ENCODE results near the gene XPA.

The XPA gene

DNA sequence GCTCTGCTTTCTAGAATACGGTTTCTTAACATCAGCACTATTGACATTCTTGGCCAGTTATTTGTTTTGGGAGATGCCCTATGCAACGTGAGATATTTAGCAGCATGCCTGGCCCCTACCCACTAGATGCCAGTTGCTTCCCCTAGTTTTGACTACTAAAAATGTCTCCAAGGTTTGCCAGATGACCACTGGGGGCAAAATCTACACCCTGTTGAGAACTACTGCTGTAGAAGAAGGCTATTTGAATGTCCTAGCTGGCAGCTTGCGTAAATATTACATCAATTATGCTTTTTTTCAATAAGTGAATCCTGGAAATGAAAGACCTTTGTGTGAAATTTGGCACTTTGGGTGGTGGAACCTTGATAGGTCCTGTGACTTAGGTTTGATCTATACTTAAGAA is 58.5 kb downstream of the XPA start:
- no peak for TF ChIP-seq RARB (CRISPR knock-in tag; IDR thresholded peaks at IDR 0.05)
- no peak for TF ChIP-seq PPARA (CRISPR knock-in tag; IDR thresholded peaks at IDR 0.05; ENCODE audit: borderline replicate concordance)
- TF ChIP-seq SNAI2 (CRISPR knock-in tag; IDR thresholded peaks at IDR 0.05), result no peak
- TF ChIP-seq, protein P1, sequence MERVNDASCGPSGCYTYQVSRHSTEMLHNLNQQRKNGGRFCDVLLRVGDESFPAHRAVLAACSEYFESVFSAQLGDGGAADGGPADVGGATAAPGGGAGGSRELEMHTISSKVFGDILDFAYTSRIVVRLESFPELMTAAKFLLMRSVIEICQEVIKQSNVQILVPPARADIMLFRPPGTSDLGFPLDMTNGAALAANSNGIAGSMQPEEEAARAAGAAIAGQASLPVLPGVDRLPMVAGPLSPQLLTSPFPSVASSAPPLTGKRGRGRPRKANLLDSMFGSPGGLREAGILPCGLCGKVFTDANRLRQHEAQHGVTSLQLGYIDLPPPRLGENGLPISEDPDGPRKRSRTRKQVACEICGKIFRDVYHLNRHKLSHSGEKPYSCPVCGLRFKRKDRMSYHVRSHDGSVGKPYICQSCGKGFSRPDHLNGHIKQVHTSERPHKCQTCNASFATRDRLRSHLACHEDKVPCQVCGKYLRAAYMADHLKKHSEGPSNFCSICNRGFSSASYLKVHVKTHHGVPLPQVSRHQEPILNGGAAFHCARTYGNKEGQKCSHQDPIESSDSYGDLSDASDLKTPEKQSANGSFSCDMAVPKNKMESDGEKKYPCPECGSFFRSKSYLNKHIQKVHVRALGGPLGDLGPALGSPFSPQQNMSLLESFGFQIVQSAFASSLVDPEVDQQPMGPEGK (CRISPR knock-in tag; IDR thresholded peaks at IDR 0.05; ENCODE audit: borderline replicate concordance), result no peak
- TF ChIP-seq GLIS3 (CRISPR knock-in tag; IDR thresholded peaks at IDR 0.05), result no peak
- TF ChIP-seq ISL1 (CRISPR knock-in tag; IDR thresholded peaks at IDR 0.05), result no peak
- peak; percentile 30; the same call in 1 of the 3 replicates for ATAC-seq

GRCh38 chr9:97636903-97637302 is 60.2 kb downstream of the XPA start:
- TF ChIP-seq POU6F1 (CRISPR knock-in tag; IDR thresholded peaks at IDR 0.05; ENCODE audit: borderline replicate concordance, low read depth), result no peak

DNA sequence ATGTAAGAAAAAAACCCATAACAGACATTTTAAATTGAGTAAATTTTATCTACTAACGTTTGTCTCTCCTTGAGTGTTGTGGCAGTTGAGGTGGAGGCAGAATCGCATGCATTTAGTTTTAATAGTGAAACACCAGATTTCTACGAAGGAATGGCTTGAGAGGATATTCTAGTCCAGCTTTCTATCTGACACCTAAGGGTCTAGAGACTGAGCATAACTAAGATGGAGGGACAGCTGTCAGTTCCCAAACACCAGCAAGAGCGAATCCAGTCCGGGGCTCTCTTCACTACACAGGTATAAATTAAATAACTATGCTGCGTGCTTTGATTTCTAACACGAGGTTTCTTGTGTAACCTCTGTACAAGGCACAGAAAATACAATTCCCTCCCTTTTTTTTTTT is 62.1 kb downstream of the XPA start:
- no peak for ATAC-seq
- TF ChIP-seq TOX (CRISPR knock-in tag; IDR thresholded peaks at IDR 0.05; ENCODE audit: borderline replicate concordance) (no peak), RARB (CRISPR knock-in tag; IDR thresholded peaks at IDR 0.05) (no peak), ESRRG (CRISPR knock-in tag; IDR thresholded peaks at IDR 0.05) (no peak), ARNTL (CRISPR knock-in tag; IDR thresholded peaks at IDR 0.05; ENCODE audit: borderline replicate concordance, low read depth) (no peak), PPARA (CRISPR knock-in tag; IDR thresholded peaks at IDR 0.05; ENCODE audit: borderline replicate concordance) (no peak), ZNF70 (CRISPR knock-in tag; IDR thresholded peaks at IDR 0.05) (no peak), SNAI2 (CRISPR knock-in tag; IDR thresholded peaks at IDR 0.05) (no peak), ZFP30 (CRISPR knock-in tag; IDR thresholded peaks at IDR 0.05) (no peak), ZFP3 (CRISPR knock-in tag; IDR thresholded peaks at IDR 0.05) (no peak), OSR1 (CRISPR knock-in tag; IDR thresholded peaks at IDR 0.05) (no peak), BACH2 (CRISPR knock-in tag; IDR thresholded peaks at IDR 0.05; ENCODE audit: borderline replicate concordance) (no peak)
- TF ChIP-seq, protein P2, sequence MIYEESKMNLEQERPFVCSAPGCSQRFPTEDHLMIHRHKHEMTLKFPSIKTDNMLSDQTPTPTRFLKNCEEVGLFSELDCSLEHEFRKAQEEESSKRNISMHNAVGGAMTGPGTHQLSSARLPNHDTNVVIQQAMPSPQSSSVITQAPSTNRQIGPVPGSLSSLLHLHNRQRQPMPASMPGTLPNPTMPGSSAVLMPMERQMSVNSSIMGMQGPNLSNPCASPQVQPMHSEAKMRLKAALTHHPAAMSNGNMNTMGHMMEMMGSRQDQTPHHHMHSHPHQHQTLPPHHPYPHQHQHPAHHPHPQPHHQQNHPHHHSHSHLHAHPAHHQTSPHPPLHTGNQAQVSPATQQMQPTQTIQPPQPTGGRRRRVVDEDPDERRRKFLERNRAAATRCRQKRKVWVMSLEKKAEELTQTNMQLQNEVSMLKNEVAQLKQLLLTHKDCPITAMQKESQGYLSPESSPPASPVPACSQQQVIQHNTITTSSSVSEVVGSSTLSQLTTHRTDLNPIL (CRISPR knock-in tag; IDR thresholded peaks at IDR 0.05; ENCODE audit: low read depth), result no peak
- TF ChIP-seq, protein P1 (CRISPR knock-in tag; IDR thresholded peaks at IDR 0.05; ENCODE audit: borderline replicate concordance), result no peak
- TF ChIP-seq, protein P3, sequence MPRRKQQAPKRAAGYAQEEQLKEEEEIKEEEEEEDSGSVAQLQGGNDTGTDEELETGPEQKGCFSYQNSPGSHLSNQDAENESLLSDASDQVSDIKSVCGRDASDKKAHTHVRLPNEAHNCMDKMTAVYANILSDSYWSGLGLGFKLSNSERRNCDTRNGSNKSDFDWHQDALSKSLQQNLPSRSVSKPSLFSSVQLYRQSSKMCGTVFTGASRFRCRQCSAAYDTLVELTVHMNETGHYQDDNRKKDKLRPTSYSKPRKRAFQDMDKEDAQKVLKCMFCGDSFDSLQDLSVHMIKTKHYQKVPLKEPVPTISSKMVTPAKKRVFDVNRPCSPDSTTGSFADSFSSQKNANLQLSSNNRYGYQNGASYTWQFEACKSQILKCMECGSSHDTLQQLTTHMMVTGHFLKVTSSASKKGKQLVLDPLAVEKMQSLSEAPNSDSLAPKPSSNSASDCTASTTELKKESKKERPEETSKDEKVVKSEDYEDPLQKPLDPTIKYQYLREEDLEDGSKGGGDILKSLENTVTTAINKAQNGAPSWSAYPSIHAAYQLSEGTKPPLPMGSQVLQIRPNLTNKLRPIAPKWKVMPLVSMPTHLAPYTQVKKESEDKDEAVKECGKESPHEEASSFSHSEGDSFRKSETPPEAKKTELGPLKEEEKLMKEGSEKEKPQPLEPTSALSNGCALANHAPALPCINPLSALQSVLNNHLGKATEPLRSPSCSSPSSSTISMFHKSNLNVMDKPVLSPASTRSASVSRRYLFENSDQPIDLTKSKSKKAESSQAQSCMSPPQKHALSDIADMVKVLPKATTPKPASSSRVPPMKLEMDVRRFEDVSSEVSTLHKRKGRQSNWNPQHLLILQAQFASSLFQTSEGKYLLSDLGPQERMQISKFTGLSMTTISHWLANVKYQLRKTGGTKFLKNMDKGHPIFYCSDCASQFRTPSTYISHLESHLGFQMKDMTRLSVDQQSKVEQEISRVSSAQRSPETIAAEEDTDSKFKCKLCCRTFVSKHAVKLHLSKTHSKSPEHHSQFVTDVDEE (CRISPR knock-in tag; IDR thresholded peaks at IDR 0.05), result no peak

More at GRCh38 chr9:97636903-97637302, 60.2 kb downstream of the XPA start:
- ATAC-seq, result no peak

GRCh38 chr9:97633859-97634490 is 63.2 kb downstream of the XPA start:
- peak; percentile 3 for ATAC-seq
- TF ChIP-seq CSDC2 (CRISPR knock-in tag; IDR thresholded peaks at IDR 0.05), result no peak
- TF ChIP-seq, protein P3 (CRISPR knock-in tag; IDR thresholded peaks at IDR 0.05), result no peak
- no peak for TF ChIP-seq ZNF565 (CRISPR knock-in tag; conservative IDR thresholded peaks at IDR 0.05; ENCODE audit: low read depth)
- TF ChIP-seq TOX (CRISPR knock-in tag; IDR thresholded peaks at IDR 0.05; ENCODE audit: borderline replicate concordance), result no peak
- no peak for TF ChIP-seq PPARA (CRISPR knock-in tag; IDR thresholded peaks at IDR 0.05; ENCODE audit: borderline replicate concordance)
- TF ChIP-seq ISL1 (CRISPR knock-in tag; IDR thresholded peaks at IDR 0.05), result no peak
- TF ChIP-seq ZNF70 (CRISPR knock-in tag; IDR thresholded peaks at IDR 0.05), result no peak

Data from SK-N-SH treated with all-trans-retinoic acid at 6 μM for 48 hours (cell line).